Sigmoid colon (tissue), 4 donors: ENCODE data around the gene GUK1.

Source experiments
- EP300 ChIP-seq, 4 donors: sonication (generic); formaldehyde crosslinking; IDR thresholded peaks; one replicate each; pipeline ENCODE4 v1.6.1; 2017; ENCODE audit warnings: antibody characterized with exemption in 4 of 4
- POLR2A ChIP-seq, 2 donors: fragments of 450-650 bp; IDR thresholded peaks; one replicate each; pipeline ENCODE4 v1.6.1; 2016; ENCODE audit warnings: antibody characterized with exemption in 2 of 2, mild to moderate bottlenecking in 2 of 2, moderate library complexity in 2 of 2
- TF ChIP-seq, protein P1 (sequence below), 4 experiments: fragments of 450-650 bp in 3 of 4; fragments of 200-600 bp in 1 of 4; IDR thresholded peaks; one replicate each; pipeline ENCODE4 v1.5.1; 2016 to 2019; ENCODE audit warnings: antibody characterized with exemption in 4 of 4, mild to moderate bottlenecking in 3 of 4, moderate library complexity in 2 of 4

- TF ChIP-seq, protein P1, sequence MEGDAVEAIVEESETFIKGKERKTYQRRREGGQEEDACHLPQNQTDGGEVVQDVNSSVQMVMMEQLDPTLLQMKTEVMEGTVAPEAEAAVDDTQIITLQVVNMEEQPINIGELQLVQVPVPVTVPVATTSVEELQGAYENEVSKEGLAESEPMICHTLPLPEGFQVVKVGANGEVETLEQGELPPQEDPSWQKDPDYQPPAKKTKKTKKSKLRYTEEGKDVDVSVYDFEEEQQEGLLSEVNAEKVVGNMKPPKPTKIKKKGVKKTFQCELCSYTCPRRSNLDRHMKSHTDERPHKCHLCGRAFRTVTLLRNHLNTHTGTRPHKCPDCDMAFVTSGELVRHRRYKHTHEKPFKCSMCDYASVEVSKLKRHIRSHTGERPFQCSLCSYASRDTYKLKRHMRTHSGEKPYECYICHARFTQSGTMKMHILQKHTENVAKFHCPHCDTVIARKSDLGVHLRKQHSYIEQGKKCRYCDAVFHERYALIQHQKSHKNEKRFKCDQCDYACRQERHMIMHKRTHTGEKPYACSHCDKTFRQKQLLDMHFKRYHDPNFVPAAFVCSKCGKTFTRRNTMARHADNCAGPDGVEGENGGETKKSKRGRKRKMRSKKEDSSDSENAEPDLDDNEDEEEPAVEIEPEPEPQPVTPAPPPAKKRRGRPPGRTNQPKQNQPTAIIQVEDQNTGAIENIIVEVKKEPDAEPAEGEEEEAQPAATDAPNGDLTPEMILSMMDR (IDR thresholded peaks at IDR 0.05) = no peak
- no peak for TF ChIP-seq EP300 (IDR thresholded peaks at IDR 0.05)
- no peak for TF ChIP-seq POLR2A (IDR thresholded peaks at IDR 0.05)
Observed at GRCh38 chr1:228152097-228152917, 12.2 kb downstream of the GUK1 start.
